Daoy (cell line): Measurements from ENCODE around the gene EXOC3. TPM values are rescaled to one million over a fixed set of nuclear protein-coding genes. Genes with fewer than 3 reads are reported as not detected.

ENCODE experiments used
- total RNA-seq: library from RNA; depleted of rRNA; stranded (reverse); fragments of >200 nt; shearing (Covaris generic); gene quantifications from 2 replicates; pipeline ENCODE4 v1.2.3, GENCODE V29; 2014; rRNA removed

The EXOC3 gene
- total RNA-seq, 1 experiment from 2014 or later: 35.7 TPM

Other genes with a start within 250 kb of the EXOC3 start
- gene CCDC127, start 225.0 kb upstream of the EXOC3 start, total RNA-seq: 2.3 and 4.1 TPM in 2 replicates
- 78.3 and 97.6 TPM in 2 replicates for gene SDHA, start 224.9 kb upstream of the EXOC3 start, total RNA-seq
- gene PDCD6, start 171.5 kb upstream of the EXOC3 start, total RNA-seq: 92.0 and 96.2 TPM in 2 replicates
- 15.3 and 26.0 TPM in 2 replicates for gene AHRR, start 121.5 kb upstream of the EXOC3 start, total RNA-seq
- gene SLC9A3, start 81.3 kb downstream of the EXOC3 start, total RNA-seq: 1.3 and 2.2 TPM in 2 replicates
- gene CEP72, start 169.2 kb downstream of the EXOC3 start, total RNA-seq: 6.9 and 11.0 TPM in 2 replicates